Frontal cortex (tissue), 4 donors: Measurements from ENCODE around the gene KLHL29. TPM values are rescaled to one million over a fixed set of nuclear protein-coding genes. Genes with fewer than 3 reads are reported as not detected.

Experiments
- DNase-seq, 2 donors: peaks; one replicate each; pipeline ENCODE4 v3.0.0; 2012; ENCODE audit warnings: low spot score in 2 of 2
- FAIRE-seq: peaks from 2 replicates; lab custom pipeline; 2012; peaks lifted over from hg19 to GRCh38; lab: Jason Lieb, UNC
- total RNA-seq: library from RNA; depleted of rRNA; stranded (reverse); fragments of >200 nt; gene quantifications from one replicate; pipeline ENCODE4 v1.2.3, GENCODE V29; 2014
- donor health status: control.
- donor health status: control.
- donor health status: control.

Gene KLHL29
- total RNA-seq, 1 donor from 2014 or later: 14.3 TPM

- DNase-seq: no peak
- no peak for FAIRE-seq
Measured at GRCh38 chr2:23691565-23691964, 306.6 kb downstream of the KLHL29 start.

- DNase-seq (no peak), FAIRE-seq (no peak)
Measured at GRCh38 chr2:23692263-23692662, 307.3 kb downstream of the KLHL29 start.

GRCh38 chr2:23692851-23693605 lies 308.0 kb downstream of the KLHL29 start:
- no peak for DNase-seq
- FAIRE-seq: no peak

- FAIRE-seq: no peak
- DNase-seq: no peak
Measured at GRCh38 chr2:23693606-23693951, 308.6 kb downstream of the KLHL29 start.

GRCh38 chr2:23694058-23695045 lies 309.4 kb downstream of the KLHL29 start:
- no peak for FAIRE-seq
- no peak for DNase-seq

GRCh38 chr2:23695214-23695889 lies 310.4 kb downstream of the KLHL29 start:
- no peak for DNase-seq
- FAIRE-seq: no peak

- FAIRE-seq (no peak), DNase-seq (no peak)
Measured at GRCh38 chr2:23695890-23696751, 311.1 kb downstream of the KLHL29 start.

GRCh38 chr2:23696752-23697045 lies 311.7 kb downstream of the KLHL29 start:
- no peak for DNase-seq
- no peak for FAIRE-seq

GRCh38 chr2:23697256-23698075 lies 312.5 kb downstream of the KLHL29 start:
- DNase-seq (no peak), FAIRE-seq (no peak)

GRCh38 chr2:23698116-23698693 lies 313.2 kb downstream of the KLHL29 start:
- no peak for DNase-seq
- FAIRE-seq: no peak

GRCh38 chr2:23698721-23699579 lies 314.0 kb downstream of the KLHL29 start:
- DNase-seq: no peak
- FAIRE-seq: no peak

GRCh38 chr2:23699580-23699925 lies 314.6 kb downstream of the KLHL29 start:
- no peak for DNase-seq
- FAIRE-seq: no peak

GRCh38 chr2:23700627-23701026 lies 315.6 kb downstream of the KLHL29 start:
- DNase-seq: no peak
- no peak for FAIRE-seq

- no peak for DNase-seq
- no peak for FAIRE-seq
Measured at GRCh38 chr2:23703037-23703582, 318.1 kb downstream of the KLHL29 start.

- DNase-seq (no peak), FAIRE-seq (no peak)
Measured at GRCh38 chr2:23703583-23704385, 318.8 kb downstream of the KLHL29 start.

- DNase-seq: peak in 1 of 2 donors; percentile 28
- FAIRE-seq: no peak
Measured at GRCh38 chr2:23705771-23706612, 321.0 kb downstream of the KLHL29 start.
